Left lung (tissue), 10 donors: Measurements from ENCODE around the gene SYNGR4. TPM values are rescaled to one million over a fixed set of nuclear protein-coding genes. Genes with fewer than 3 reads are reported as not detected.

Experiments used
- ATAC-seq: fragments of 200-7000 bp; cut with Tn5 transposase; one replicate; pipeline ENCODE4 v1.9.1; 2020; ENCODE audit warnings: moderate library complexity
- DNase-seq, 4 donors: peaks; one replicate each; pipeline ENCODE4 v3.0.0-alpha.2; 2013 to 2020
- H3K27ac ChIP-seq, 2 donors: fragments of 200-600 bp; sonication (generic) in 1 of 2; one replicate each; pipeline versions ENCODE4 v1.5.0 to v1.8.0; 2020 to 2021
- H3K27me3 ChIP-seq, 2 donors: fragments of 200-600 bp; sonication (generic) in 1 of 2; one replicate each; pipeline versions ENCODE4 v1.5.0 to v1.8.0; 2020 to 2021
- H3K36me3 ChIP-seq, 2 donors: fragments of 200-600 bp; sonication (generic) in 1 of 2; one replicate each; pipeline versions ENCODE4 v1.5.0 to v1.8.0; 2020 to 2021
- H3K4me1 ChIP-seq, 2 donors: fragments of 200-600 bp; one replicate each; pipeline ENCODE4 v1.8.0; 2021
- H3K4me3 ChIP-seq, 2 donors: fragments of 200-600 bp; sonication (generic) in 1 of 2; one replicate each; pipeline versions ENCODE4 v1.5.0 to v1.8.0; 2020 to 2021; ENCODE audit warnings: mild to moderate bottlenecking in 1 of 2
- H3K9me3 ChIP-seq, 2 donors: fragments of 200-600 bp; sonication (generic) in 1 of 2; one replicate each; pipeline versions ENCODE4 v1.5.0 to v1.8.0; 2020 to 2021
- intact Hi-C, 2 donors: fragments of 100-400 bp; cut with DNase I; formaldehyde crosslinking; loops; one replicate each; pipeline versions ENCODE4 v1.11.2 to v1.14.2; 2022
- polyA plus RNA-seq, 6 donors: library from polyadenylated mRNA; unstranded; fragments of 120-200 nt; gene quantifications; one replicate each; pipeline ENCODE4 v1.2.1, GENCODE V29; 2013; ENCODE audit not compliant: insufficient read length in 6 of 6
- total RNA-seq, 2 donors: library from RNA; stranded (reverse); fragmentation: NEBNext Ultra II Directional; extraction: Animal tissue kit (Norgen Biotek cat#: 25700); gene quantifications; one replicate each; pipeline ENCODE4 v1.2.1, GENCODE V29; 2021
- TF ChIP-seq, protein P1 (sequence below), 2 donors: fragments of 200-600 bp; sonication (generic) in 1 of 2; IDR thresholded peaks; one replicate each; pipeline versions ENCODE4 v1.5.0 to v1.8.0; 2021; ENCODE audit warnings: antibody characterized with exemption in 2 of 2
- donor health status: DM: no; HTN: yes; CAD: no.
- donor health status: DM: no; HTN: no; CAD: no.

SYNGR4 gene
- total and polyA plus RNA-seq, 8 donors = 0.14 to 0.65 TPM; not detected in 6

DNA sequence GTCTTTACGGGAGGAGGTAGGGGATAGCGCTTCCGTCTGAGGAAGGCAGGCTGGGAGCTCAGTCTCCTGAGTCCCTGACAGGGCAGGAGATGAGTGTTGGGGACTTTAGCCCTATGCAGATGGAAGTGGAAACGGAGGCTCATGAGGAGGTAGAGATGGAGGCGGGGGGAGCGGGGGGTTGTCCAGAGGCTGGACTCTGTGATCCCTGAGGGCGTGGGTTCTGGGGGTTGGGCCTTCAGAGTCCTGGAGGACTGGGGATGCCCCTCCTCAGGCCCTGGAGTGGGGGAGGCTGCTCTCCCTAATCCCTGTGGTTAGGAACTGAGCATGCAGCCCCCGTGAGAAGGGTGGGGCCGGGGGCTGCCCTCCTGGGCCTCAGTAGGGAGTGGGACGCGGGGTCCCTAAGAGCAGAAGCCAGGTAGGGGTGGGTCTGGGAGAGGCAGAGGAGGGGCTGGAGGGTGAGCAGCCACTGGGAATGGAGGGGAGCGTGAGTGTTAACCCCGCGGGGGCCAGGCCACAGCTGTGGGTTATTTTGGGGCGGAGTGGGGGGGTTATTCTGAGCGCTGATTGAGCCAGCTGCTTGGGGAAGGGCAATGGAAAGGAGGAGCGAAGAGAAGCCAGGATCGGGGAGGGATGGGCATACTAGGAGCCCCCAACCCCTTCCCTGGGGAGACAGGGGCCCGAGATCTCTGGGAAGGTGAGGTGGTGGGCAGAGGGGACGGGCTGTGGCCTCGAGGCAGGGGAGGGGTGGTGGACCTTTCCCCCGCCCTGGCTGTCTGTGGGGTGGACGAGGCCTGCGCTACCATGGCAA lies 32.1 kb downstream of the SYNGR4 start:
- DNase-seq = no peak
- peaks cover 44 to 68% of the 10 kb centered on the region in 2 donors for H3K27me3 ChIP-seq
- TF ChIP-seq, protein P1, sequence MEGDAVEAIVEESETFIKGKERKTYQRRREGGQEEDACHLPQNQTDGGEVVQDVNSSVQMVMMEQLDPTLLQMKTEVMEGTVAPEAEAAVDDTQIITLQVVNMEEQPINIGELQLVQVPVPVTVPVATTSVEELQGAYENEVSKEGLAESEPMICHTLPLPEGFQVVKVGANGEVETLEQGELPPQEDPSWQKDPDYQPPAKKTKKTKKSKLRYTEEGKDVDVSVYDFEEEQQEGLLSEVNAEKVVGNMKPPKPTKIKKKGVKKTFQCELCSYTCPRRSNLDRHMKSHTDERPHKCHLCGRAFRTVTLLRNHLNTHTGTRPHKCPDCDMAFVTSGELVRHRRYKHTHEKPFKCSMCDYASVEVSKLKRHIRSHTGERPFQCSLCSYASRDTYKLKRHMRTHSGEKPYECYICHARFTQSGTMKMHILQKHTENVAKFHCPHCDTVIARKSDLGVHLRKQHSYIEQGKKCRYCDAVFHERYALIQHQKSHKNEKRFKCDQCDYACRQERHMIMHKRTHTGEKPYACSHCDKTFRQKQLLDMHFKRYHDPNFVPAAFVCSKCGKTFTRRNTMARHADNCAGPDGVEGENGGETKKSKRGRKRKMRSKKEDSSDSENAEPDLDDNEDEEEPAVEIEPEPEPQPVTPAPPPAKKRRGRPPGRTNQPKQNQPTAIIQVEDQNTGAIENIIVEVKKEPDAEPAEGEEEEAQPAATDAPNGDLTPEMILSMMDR (IDR thresholded peaks at IDR 0.05) = no peak
- ATAC-seq = no peak
- intact Hi-C loops = no loop called here
- H3K27ac ChIP-seq = no peak overlapping the region
- H3K4me3 ChIP-seq = no peak overlapping the region
- peaks cover 0 to 37% of the 10 kb centered on the region in 2 donors for H3K4me1 ChIP-seq
- no peaks in the 10 kb centered on the region for H3K9me3 ChIP-seq
- H3K36me3 ChIP-seq = no peaks in the 10 kb centered on the region

GRCh38 chr19:48396824-48397176 lies 32.6 kb downstream of the SYNGR4 start:
- TF ChIP-seq, protein P1 (IDR thresholded peaks at IDR 0.05) = no peak
- H3K36me3 ChIP-seq = no peaks in the 10 kb centered on the region
- H3K9me3 ChIP-seq = no peaks in the 10 kb centered on the region
- peaks cover 44 to 68% of the 10 kb centered on the region in 2 donors for H3K27me3 ChIP-seq
- intact Hi-C loops = no loop called here
- no peak overlapping the region for H3K4me3 ChIP-seq
- DNase-seq (no peak), ATAC-seq (no peak)
- peaks cover 0 to 37% of the 10 kb centered on the region in 2 donors for H3K4me1 ChIP-seq
- no peak overlapping the region for H3K27ac ChIP-seq

DNA sequence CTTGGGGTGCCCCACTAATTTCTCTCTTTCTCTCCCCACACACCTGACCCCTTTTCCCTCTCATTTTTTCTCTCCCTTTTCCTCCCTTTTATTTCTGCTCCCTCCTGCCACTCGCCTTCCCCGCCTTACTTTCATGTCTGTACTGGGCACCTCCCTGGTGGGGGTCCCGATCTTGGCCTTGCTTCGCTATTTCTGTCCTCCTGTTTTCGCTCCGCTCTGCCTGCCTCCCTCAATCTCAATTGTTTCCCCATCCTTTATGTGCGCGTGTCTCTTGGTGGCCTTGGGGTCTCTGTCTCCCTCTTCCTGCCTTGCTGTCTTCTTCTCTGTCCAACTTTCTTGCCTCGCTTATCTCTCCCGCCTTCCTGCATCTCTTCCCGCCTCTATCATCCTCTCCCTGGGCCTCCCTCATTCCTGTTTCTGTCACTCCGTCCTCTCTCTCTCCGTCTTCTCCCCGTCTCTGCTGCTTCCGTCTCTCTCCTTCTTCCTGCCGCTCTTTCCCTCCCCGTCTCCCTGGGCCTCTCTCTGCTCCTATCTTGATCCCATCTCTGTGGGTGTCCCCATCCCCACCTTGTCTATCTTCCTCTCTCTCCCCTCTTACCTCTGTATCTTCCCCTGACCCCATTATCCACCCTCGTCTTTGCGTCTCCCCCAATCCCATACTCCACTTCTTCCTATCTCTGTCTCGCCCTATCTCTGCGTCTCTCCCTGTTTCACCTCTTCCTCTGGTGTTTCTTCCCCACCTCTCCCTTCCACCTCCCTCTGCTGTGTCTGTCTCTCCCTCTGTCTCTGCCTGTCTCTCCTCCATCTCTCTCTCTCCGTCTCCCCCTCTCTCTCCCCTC lies 33.3 kb downstream of the SYNGR4 start:
- no peaks in the 10 kb centered on the region for H3K9me3 ChIP-seq
- no peak overlapping the region for H3K27ac ChIP-seq
- peak overlapping the region in 1 of 2 donors; percentile 36 for H3K4me3 ChIP-seq
- H3K36me3 ChIP-seq = no peaks in the 10 kb centered on the region
- H3K4me1 ChIP-seq = peaks cover 0 to 37% of the 10 kb centered on the region in 2 donors
- TF ChIP-seq, protein P1 (IDR thresholded peaks at IDR 0.05) = no peak
- intact Hi-C loops = no loop called here
- ATAC-seq (no peak), DNase-seq (no peak)
- peaks cover 44 to 65% of the 10 kb centered on the region in 2 donors for H3K27me3 ChIP-seq

DNA sequence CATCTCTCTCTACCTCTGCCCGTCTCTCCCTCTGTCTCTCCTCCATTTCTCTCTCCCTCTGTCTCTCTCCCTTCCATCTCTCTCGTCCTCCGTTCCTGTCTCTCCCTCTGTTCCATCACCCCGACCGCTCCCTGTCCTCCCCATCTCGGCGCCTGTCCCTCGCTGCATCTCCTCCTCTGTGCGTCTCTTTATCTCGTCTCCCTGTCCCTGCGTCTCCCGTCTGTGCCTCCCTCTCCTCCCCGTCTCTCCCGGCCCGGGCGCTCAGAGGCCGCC lies 33.9 kb downstream of the SYNGR4 start:
- Histone ChIP-seq H3K4me3 (peak overlapping the region in 1 of 2 donors; percentile 36), H3K4me1 (peaks cover 0 to 37% of the 10 kb centered on the region in 2 donors), H3K27me3 (peaks cover 44 to 59% of the 10 kb centered on the region in 2 donors), H3K9me3 (no peaks in the 10 kb centered on the region), H3K36me3 (no peaks in the 10 kb centered on the region), H3K27ac (no peak overlapping the region)
- TF ChIP-seq, protein P1 (IDR thresholded peaks at IDR 0.05) = no peak
- intact Hi-C loops = no loop called here
- no peak for DNase-seq
- no peak for ATAC-seq
